CD14-positive monocyte (primary cell): Measurements from ENCODE around the gene SLC2A4RG. TPM values are rescaled to one million over a fixed set of nuclear protein-coding genes. Genes with fewer than 3 reads are reported as not detected.

Source experiments
- DNase-seq, 3 donors: peaks; one replicate each; pipeline ENCODE4 v3.0.0-alpha.2; 2011 to 2022
- H2AFZ ChIP-seq: 2 replicates; pipeline ENCODE4 v1.6.0; 2012; ENCODE audit warnings: mild to moderate bottlenecking, low read depth, low read length, inconsistent platforms; ENCODE audit not compliant: insufficient read depth, poor library complexity, severe bottlenecking
- H3K27ac ChIP-seq, 2 donors: 1 replicate in 1 of 2; 2 replicates in 1 of 2; pipeline ENCODE4 v1.5.1; 2012 to 2013; ENCODE audit warnings: low read length in 2 of 2, control low read depth in 1 of 2, inconsistent platforms in 1 of 2, low read depth in 1 of 2, mild to moderate bottlenecking in 1 of 2
- H3K27me3 ChIP-seq, 2 donors: one replicate each; pipeline versions ENCODE4 v1.6.0 to v1.6.1; 2011 to 2013; ENCODE audit warnings: low read length in 2 of 2; ENCODE audit not compliant: control insufficient read depth in 2 of 2, insufficient read depth in 2 of 2
- H3K36me3 ChIP-seq, 2 donors: replicated peaks in 1 of 2; 1 replicate in 1 of 2; 2 replicates in 1 of 2; pipeline versions ENCODE4 v1.5.1 to v1.6.1; 2012 to 2013; ENCODE audit warnings: low read length in 2 of 2, control low read depth in 1 of 2, inconsistent platforms in 1 of 2, mild to moderate bottlenecking in 1 of 2; ENCODE audit not compliant: insufficient read depth in 2 of 2, control insufficient read depth in 1 of 2
- H3K4me1 ChIP-seq, 2 donors: 1 replicate in 1 of 2; 2 replicates in 1 of 2; pipeline versions ENCODE4 v1.5.1 to v1.6.1; 2012 to 2013; ENCODE audit warnings: low read length in 2 of 2, control low read depth in 1 of 2, inconsistent platforms in 1 of 2, mild to moderate bottlenecking in 1 of 2, moderate library complexity in 1 of 2; ENCODE audit not compliant: insufficient read depth in 2 of 2, control insufficient read depth in 1 of 2
- H3K4me2 ChIP-seq: replicated peaks from 2 replicates; pipeline ENCODE3; 2012; ENCODE audit warnings: low read length, moderate library complexity, mild to moderate bottlenecking; ENCODE audit not compliant: poor library complexity, severe bottlenecking; ENCODE audit errors: extremely low read depth
- H3K4me3 ChIP-seq, 3 experiments: fragments of 200-600 bp in 1 of 3; sonication (generic) in 1 of 3; replicated peaks in 1 of 3; 1 replicate in 2 of 3; 2 replicates in 1 of 3; pipeline ENCODE4 v1.5.1; 2011 to 2013; ENCODE audit warnings: low read length in 3 of 3, mild to moderate bottlenecking in 3 of 3, control low read depth in 2 of 3, low read depth in 2 of 3, inconsistent platforms in 1 of 3, moderate library complexity in 1 of 3
- H3K79me2 ChIP-seq: 2 replicates; pipeline ENCODE4 v1.6.0; 2012; ENCODE audit warnings: mild to moderate bottlenecking, control low read depth, inconsistent platforms, low read length, moderate library complexity; ENCODE audit not compliant: insufficient read depth
- H3K9ac ChIP-seq: 2 replicates; pipeline ENCODE4 v1.6.0; 2017; ENCODE audit warnings: low read length, mild to moderate bottlenecking; ENCODE audit not compliant: insufficient read depth, poor library complexity, severe bottlenecking
- H3K9me3 ChIP-seq, 2 donors: replicated peaks in 1 of 2; 1 replicate in 1 of 2; 2 replicates in 1 of 2; pipeline versions ENCODE4 v1.5.1 to v1.6.1; 2012 to 2013; ENCODE audit warnings: low read length in 2 of 2, control low read depth in 1 of 2; ENCODE audit not compliant: control insufficient read depth in 1 of 2, insufficient read depth in 1 of 2
- H4K20me1 ChIP-seq: 2 replicates; pipeline ENCODE4 v1.6.0; 2012; ENCODE audit warnings: mild to moderate bottlenecking, low read length, control low read depth, moderate library complexity; ENCODE audit not compliant: insufficient read depth
- H3K27ac Mint-ChIP-seq, 7 donors: one replicate each; pipeline ENCODE4 v1.8.0; 2020; ENCODE audit warnings: mild to moderate bottlenecking in 7 of 7, mixed read lengths in 7 of 7, moderate library complexity in 6 of 7, inconsistent platforms in 2 of 7
- H3K27me3 Mint-ChIP-seq, 3 donors: one replicate each; pipeline ENCODE4 v1.8.0; 2021 to 2022; ENCODE audit warnings: low read depth in 3 of 3, mild to moderate bottlenecking in 3 of 3, mixed read lengths in 3 of 3, moderate library complexity in 3 of 3, inconsistent platforms in 1 of 3
- H3K36me3 Mint-ChIP-seq, 2 donors: one replicate each; pipeline ENCODE4 v1.8.0; 2020; ENCODE audit warnings: mixed read lengths in 2 of 2, inconsistent platforms in 1 of 2, mild to moderate bottlenecking in 1 of 2
- H3K4me1 Mint-ChIP-seq: one replicate; pipeline ENCODE4 v1.8.0; 2020; ENCODE audit warnings: mild to moderate bottlenecking, mixed read lengths
- H3K4me3 Mint-ChIP-seq, 2 donors: one replicate each; pipeline ENCODE4 v1.8.0; 2020; ENCODE audit warnings: mild to moderate bottlenecking in 2 of 2, mixed read lengths in 2 of 2, moderate library complexity in 1 of 2
- H3K9me3 Mint-ChIP-seq, 7 donors: one replicate each; pipeline ENCODE4 v1.8.0; 2020 to 2022; ENCODE audit warnings: mixed read lengths in 7 of 7, mild to moderate bottlenecking in 6 of 7, moderate library complexity in 6 of 7, inconsistent platforms in 2 of 7
- WGBS: methylation state at CpG from one replicate; pipeline ENCODE4 v1.1.5; 2013; ENCODE audit warnings: missing lambda C conversion rate; ENCODE audit not compliant: insufficient coverage; 5-methylcytosine and 5-hydroxymethylcytosine counted together
- intact Hi-C, 2 donors: fragments of 100-400 bp; cut with micrococcal nuclease; formaldehyde crosslinking; loops; one replicate each; pipeline versions ENCODE4 v1.15.0 to v1.15.1; 2023
- polyA plus RNA-seq, 3 donors: library from polyadenylated mRNA; depleted of rRNA in 1 of 3; unstranded in 2 of 3; stranded (reverse) in 1 of 3; fragments of 300-500 nt in 2 of 3; fragments of >200 nt in 1 of 3; fragmentation: Illumina TruSeq in 2 of 3; gene quantifications; 1 replicate in 2 of 3; 2 replicates in 1 of 3; pipeline ENCODE4 v1.2.3, GENCODE V29; 2012 to 2021
- small RNA-seq: library from RNA; depleted of rRNA; stranded (forward); fragments of <200 nt; gene quantifications from one replicate; pipeline ENCODE3, GENCODE V24; 2012; ENCODE audit warnings: low read depth; ENCODE audit not compliant: insufficient read length
- TF ChIP-seq, protein P1 (sequence below): fragments of 200-600 bp; IDR thresholded peaks from one replicate; pipeline ENCODE4 v1.8.0; 2022; ENCODE audit warnings: antibody characterized with exemption, mild to moderate bottlenecking

Gene SLC2A4RG
- polyA plus RNA-seq, 3 donors = 0.46 to 21.0 (median 1.5) TPM

DNA sequence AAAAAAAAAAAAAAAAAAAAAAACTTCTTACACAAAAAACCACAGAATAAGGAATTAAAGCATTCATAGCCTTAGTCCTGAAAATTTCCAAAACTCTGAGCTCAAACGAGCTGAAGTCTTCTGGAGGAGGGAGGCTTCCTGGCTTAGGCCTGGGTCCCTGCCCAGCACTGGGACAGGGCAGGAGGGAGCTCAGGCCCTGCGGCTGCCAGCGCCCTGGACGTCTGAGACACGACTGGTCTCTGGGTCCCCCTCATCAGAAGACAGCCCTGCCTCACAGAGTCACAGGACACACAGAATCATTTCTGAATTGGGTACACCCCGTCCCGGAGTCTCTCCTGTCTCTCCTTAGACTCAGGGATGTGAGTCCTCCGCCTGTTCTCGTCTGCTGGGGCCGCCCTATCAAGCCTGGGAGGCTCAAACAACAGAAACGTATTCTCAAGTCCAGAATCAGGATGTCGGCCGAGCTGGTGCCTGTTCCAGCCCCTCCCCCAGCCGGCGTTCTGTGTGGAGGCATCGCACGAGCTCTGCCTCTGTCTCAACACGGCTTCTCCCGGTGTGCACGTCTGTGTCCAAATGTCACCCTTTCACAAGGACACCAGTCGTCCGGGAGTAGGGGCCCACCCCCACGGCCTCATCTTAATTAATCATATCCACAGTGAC is 52.1 kb downstream of the SLC2A4RG start:
- Mint-ChIP-seq H3K27me3 (peaks cover 4 to 12% (median 11%) of the 10 kb centered on the region in 3 donors), H3K4me1 (no peaks in the 10 kb centered on the region), H3K4me3 (no peak overlapping the region), H3K36me3 (no peaks in the 10 kb centered on the region), H3K9me3 (peaks cover 0 to 6% (median 0%) of the 10 kb centered on the region in 7 donors), H3K27ac (no peak overlapping the region)
- H3K27ac ChIP-seq = no peak overlapping the region
- DNase-seq = no peak
- H3K4me1 ChIP-seq = peaks cover 0 to 1% of the 10 kb centered on the region in 2 donors
- H3K4me3 ChIP-seq = no peak overlapping the region
- no peak overlapping the region for H3K9ac ChIP-seq
- TF ChIP-seq, protein P1, sequence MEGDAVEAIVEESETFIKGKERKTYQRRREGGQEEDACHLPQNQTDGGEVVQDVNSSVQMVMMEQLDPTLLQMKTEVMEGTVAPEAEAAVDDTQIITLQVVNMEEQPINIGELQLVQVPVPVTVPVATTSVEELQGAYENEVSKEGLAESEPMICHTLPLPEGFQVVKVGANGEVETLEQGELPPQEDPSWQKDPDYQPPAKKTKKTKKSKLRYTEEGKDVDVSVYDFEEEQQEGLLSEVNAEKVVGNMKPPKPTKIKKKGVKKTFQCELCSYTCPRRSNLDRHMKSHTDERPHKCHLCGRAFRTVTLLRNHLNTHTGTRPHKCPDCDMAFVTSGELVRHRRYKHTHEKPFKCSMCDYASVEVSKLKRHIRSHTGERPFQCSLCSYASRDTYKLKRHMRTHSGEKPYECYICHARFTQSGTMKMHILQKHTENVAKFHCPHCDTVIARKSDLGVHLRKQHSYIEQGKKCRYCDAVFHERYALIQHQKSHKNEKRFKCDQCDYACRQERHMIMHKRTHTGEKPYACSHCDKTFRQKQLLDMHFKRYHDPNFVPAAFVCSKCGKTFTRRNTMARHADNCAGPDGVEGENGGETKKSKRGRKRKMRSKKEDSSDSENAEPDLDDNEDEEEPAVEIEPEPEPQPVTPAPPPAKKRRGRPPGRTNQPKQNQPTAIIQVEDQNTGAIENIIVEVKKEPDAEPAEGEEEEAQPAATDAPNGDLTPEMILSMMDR = no peak
- no peaks in the 10 kb centered on the region for H3K79me2 ChIP-seq
- no peak overlapping the region for H3K4me2 ChIP-seq
- no peaks in the 10 kb centered on the region for H3K27me3 ChIP-seq
- no peaks in the 10 kb centered on the region for H4K20me1 ChIP-seq
- WGBS = 92% methylated on average over 23 of the region's 23 CpGs
- intact Hi-C loops = no loop called here
- no peak overlapping the region for H2AFZ ChIP-seq
- no peaks in the 10 kb centered on the region for H3K9me3 ChIP-seq
- H3K36me3 ChIP-seq = no peaks in the 10 kb centered on the region

DNA sequence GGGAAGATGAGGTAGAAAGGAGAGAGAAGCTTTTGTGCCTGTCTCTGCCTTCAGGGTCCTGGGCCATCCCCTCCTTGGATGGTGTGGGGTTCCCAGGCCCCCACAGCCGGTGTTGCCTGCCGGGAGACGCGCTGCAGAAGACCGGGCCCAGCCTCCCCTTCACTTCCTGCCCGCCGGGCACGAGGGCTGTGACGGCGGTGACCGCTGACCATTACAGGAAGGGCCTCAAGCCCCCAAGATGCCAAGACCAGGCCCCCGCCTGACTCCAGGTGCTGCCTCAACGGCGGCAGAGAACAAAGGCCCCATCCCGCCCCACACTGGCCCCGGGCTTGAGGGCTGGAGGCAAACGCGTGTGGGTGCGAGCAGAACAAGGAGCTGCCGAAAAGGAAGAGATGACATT is 53.3 kb downstream of the SLC2A4RG start:
- intact Hi-C loops = no loop called here
- Mint-ChIP-seq H3K36me3 (no peaks in the 10 kb centered on the region), H3K27ac (no peak overlapping the region), H3K9me3 (peaks cover 0 to 6% (median 0%) of the 10 kb centered on the region in 7 donors), H3K4me1 (no peaks in the 10 kb centered on the region), H3K4me3 (no peak overlapping the region), H3K27me3 (peaks cover 7 to 13% (median 10%) of the 10 kb centered on the region in 3 donors)
- Histone ChIP-seq H3K27ac (no peak overlapping the region), H3K79me2 (no peaks in the 10 kb centered on the region), H3K9ac (no peak overlapping the region), H3K27me3 (no peaks in the 10 kb centered on the region), H4K20me1 (no peaks in the 10 kb centered on the region), H2AFZ (no peak overlapping the region), H3K36me3 (no peaks in the 10 kb centered on the region), H3K4me2 (no peak overlapping the region), H3K4me3 (no peak overlapping the region), H3K9me3 (no peaks in the 10 kb centered on the region), H3K4me1 (no peaks in the 10 kb centered on the region)
- 89% methylated on average over 19 of the region's 20 CpGs for WGBS
- TF ChIP-seq, protein P1 = no peak
- no peak for DNase-seq

Small RNA genes within 50 kb of the gene (small RNA-seq; reads per million reads assigned to genes)
- gene LIME1 (not detected), gene TNFRSF6B (not detected)

Other genes with a start within 250 kb of the SLC2A4RG start
- under 1 TPM in 1 of 3 donors, not detected in 2; 0.08 TPM for gene EEF1A2, start 240.7 kb upstream of the SLC2A4RG start, polyA plus RNA-seq
- 10 to 100 TPM; 13.4 to 39.9 (median 26.1) TPM for gene PPDPF, start 219.0 kb upstream of the SLC2A4RG start, polyA plus RNA-seq
- gene PTK6, start 202.4 kb upstream of the SLC2A4RG start, polyA plus RNA-seq = 1 to 10 TPM in 2 of 3 donors, under 1 TPM in 1; 0.66 to 4.1 (median 1.5) TPM
- gene SRMS, start 192.0 kb upstream of the SLC2A4RG start, polyA plus RNA-seq = not detected
- gene FNDC11, start 185.6 kb upstream of the SLC2A4RG start, polyA plus RNA-seq = under 1 TPM in 1 of 3 donors, not detected in 2; 0.23 TPM
- 10 to 100 TPM in 1 of 3 donors, 1 to 10 TPM in 2; 3.0 to 15.5 (median 3.3) TPM for gene HELZ2, start 165.5 kb upstream of the SLC2A4RG start, polyA plus RNA-seq
- 10 to 100 TPM in 1 of 3 donors, 1 to 10 TPM in 2; 2.7 to 11.7 (median 3.8) TPM for gene GMEB2, start 112.7 kb upstream of the SLC2A4RG start, polyA plus RNA-seq
- 1 to 10 TPM in 1 of 3 donors, under 1 TPM in 2; 0.10 to 8.1 (median 0.15) TPM for gene STMN3, start 86.4 kb upstream of the SLC2A4RG start, polyA plus RNA-seq
- 10 to 100 TPM in 1 of 3 donors, 1 to 10 TPM in 2; 1.0 to 15.5 (median 4.8) TPM for gene RTEL1, start 81.5 kb upstream of the SLC2A4RG start, polyA plus RNA-seq
- gene TNFRSF6B, start 43.1 kb upstream of the SLC2A4RG start, polyA plus RNA-seq = 1 to 10 TPM in 1 of 3 donors, not detected in 2; 6.5 TPM
- 10 to 100 TPM; 18.2 to 31.1 (median 20.7) TPM for gene ARFRP1, start 31.8 kb upstream of the SLC2A4RG start, polyA plus RNA-seq
- gene ZGPAT, start 31.7 kb upstream of the SLC2A4RG start, polyA plus RNA-seq = 10 to 100 TPM; 24.2 to 58.6 (median 28.3) TPM
- gene LIME1, start 3.1 kb upstream of the SLC2A4RG start, polyA plus RNA-seq = 1 to 10 TPM in 1 of 3 donors, under 1 TPM in 2; 0.39 to 8.8 (median 0.62) TPM
- gene ZBTB46, start 91.5 kb downstream of the SLC2A4RG start, polyA plus RNA-seq = 1 to 10 TPM in 1 of 3 donors, under 1 TPM in 2; 0.07 to 2.3 (median 0.37) TPM
- not detected for gene ABHD16B, start 121.7 kb downstream of the SLC2A4RG start, polyA plus RNA-seq
- 100 to 1,000 TPM; 137 to 167 (median 144) TPM for gene TPD52L2, start 125.5 kb downstream of the SLC2A4RG start, polyA plus RNA-seq
- 10 to 100 TPM in 1 of 3 donors, 1 to 10 TPM in 2; 5.9 to 44.4 (median 7.4) TPM for gene DNAJC5, start 155.3 kb downstream of the SLC2A4RG start, polyA plus RNA-seq
- gene UCKL1, start 216.6 kb downstream of the SLC2A4RG start, polyA plus RNA-seq = 10 to 100 TPM; 10.9 to 65.8 (median 14.5) TPM
- gene ZNF512B, start 230.2 kb downstream of the SLC2A4RG start, polyA plus RNA-seq = 1 to 10 TPM in 1 of 3 donors, under 1 TPM in 1, not detected in 1; 0.10 to 2.6 TPM
- 1 to 10 TPM in 1 of 3 donors, under 1 TPM in 2; 0.34 to 2.4 (median 0.67) TPM for gene SAMD10, start 239.9 kb downstream of the SLC2A4RG start, polyA plus RNA-seq
- gene PRPF6, start 241.4 kb downstream of the SLC2A4RG start, polyA plus RNA-seq = 10 to 100 TPM; 29.1 to 47.7 (median 34.5) TPM